Measurements from ENCODE around the gene FLII.

FLII gene

GRCh38 chr17:18229254-18229653, 29.3 kb downstream of the FLII start:
- no peak for DNase-seq (ENCODE audit: low spot score)
- TF ChIP-seq CTCF (IDR thresholded peaks at IDR 0.05; ENCODE audit: extremely low read depth, insufficient read depth, missing control alignments) = no peak
- in situ Hi-C loops (cut with MboI; ENCODE audit: low pct_unique_long_range_greater_than_20kb, low sequenced_read_pairs, unreplicated experiment) = no loop called here

- no peak for TF ChIP-seq CTCF (IDR thresholded peaks at IDR 0.05; ENCODE audit: extremely low read depth, insufficient read depth, missing control alignments)
- in situ Hi-C loops (cut with MboI; ENCODE audit: low pct_unique_long_range_greater_than_20kb, low sequenced_read_pairs, unreplicated experiment) = no loop called here
- no peak for DNase-seq (ENCODE audit: low spot score)
Measured at GRCh38 chr17:18228176-18228682, 30.3 kb downstream of the FLII start.

- no peak for TF ChIP-seq CTCF (IDR thresholded peaks at IDR 0.05; ENCODE audit: extremely low read depth, insufficient read depth, missing control alignments)
Measured at GRCh38 chr17:18227635-18228034, 30.9 kb downstream of the FLII start.

DNA sequence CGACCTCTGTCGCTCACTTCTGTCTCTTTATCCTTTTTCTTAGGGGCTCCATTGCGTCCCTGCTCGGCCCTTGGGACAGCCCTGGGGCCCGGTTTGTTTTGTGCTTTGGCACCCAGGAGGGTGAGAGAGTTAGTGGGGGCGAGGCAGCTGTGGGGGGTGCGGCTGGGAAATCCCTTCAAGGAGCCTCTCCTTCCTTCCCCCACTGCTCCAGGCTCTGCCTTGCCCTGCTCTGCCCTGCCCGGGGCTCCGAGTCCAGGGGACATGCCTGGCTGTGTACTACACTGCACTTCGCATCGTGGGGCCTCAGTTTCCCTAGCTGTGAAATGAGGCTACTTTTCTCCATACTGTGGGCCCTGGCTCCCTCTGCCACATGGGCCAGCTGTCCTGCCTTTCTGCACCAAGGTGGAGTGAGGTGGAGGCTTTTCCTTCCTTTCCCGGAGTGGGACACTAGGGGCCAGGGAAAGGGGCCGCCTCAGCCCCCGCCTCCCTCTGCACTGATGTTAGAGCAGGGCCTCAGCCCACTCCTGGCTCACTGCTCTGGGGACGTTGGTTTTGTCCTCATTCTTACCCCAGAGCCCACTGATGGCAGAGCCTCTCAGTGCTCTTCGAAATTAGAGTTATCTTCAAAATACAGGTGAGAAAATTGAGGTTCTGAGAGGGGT, 32.1 kb downstream of the FLII start:
- TF ChIP-seq CTCF (IDR thresholded peaks at IDR 0.05; ENCODE audit: extremely low read depth, insufficient read depth, missing control alignments) = no peak
- in situ Hi-C loops (cut with MboI; ENCODE audit: low pct_unique_long_range_greater_than_20kb, low sequenced_read_pairs, unreplicated experiment) = no loop called here
- no peak for DNase-seq (ENCODE audit: low spot score)

More at GRCh38 chr17:18227635-18228034, 30.9 kb downstream of the FLII start:
- in situ Hi-C loops (cut with MboI; ENCODE audit: low pct_unique_long_range_greater_than_20kb, low sequenced_read_pairs, unreplicated experiment) = no loop called here
- no peak for DNase-seq (ENCODE audit: low spot score)

GRCh38 chr17:18225642-18226283, 32.8 kb downstream of the FLII start:
- in situ Hi-C loops (cut with MboI; ENCODE audit: low pct_unique_long_range_greater_than_20kb, low sequenced_read_pairs, unreplicated experiment) = no loop called here
- DNase-seq (ENCODE audit: low spot score) = no peak
- no peak for TF ChIP-seq CTCF (IDR thresholded peaks at IDR 0.05; ENCODE audit: extremely low read depth, insufficient read depth, missing control alignments)

- in situ Hi-C loops (cut with MboI; ENCODE audit: low pct_unique_long_range_greater_than_20kb, low sequenced_read_pairs, unreplicated experiment) = no loop called here
- no peak for TF ChIP-seq CTCF (IDR thresholded peaks at IDR 0.05; ENCODE audit: extremely low read depth, insufficient read depth, missing control alignments)
- DNase-seq (ENCODE audit: low spot score) = peak; percentile 100
Measured at GRCh38 chr17:18225121-18225641, 33.4 kb downstream of the FLII start, which contains the start of gene LLGL1. Gene LLGL1 (plus strand): TSS chr17:18225635. CDS start chr17:18225683, 48 bp downstream.
